ENCODE results near the gene ZNF17. TPM values are rescaled to one million over a fixed set of nuclear protein-coding genes. Genes with fewer than 3 reads are reported as not detected.
"Not testable (repeated sequence)": the region's sequence is repeated elsewhere in the genome, so short reads cannot be mapped to it uniquely, and the experiment has no call there.

ZNF17 gene
- total RNA-seq, 1 experiment from 2014 or later = 10.5 TPM

DNA sequence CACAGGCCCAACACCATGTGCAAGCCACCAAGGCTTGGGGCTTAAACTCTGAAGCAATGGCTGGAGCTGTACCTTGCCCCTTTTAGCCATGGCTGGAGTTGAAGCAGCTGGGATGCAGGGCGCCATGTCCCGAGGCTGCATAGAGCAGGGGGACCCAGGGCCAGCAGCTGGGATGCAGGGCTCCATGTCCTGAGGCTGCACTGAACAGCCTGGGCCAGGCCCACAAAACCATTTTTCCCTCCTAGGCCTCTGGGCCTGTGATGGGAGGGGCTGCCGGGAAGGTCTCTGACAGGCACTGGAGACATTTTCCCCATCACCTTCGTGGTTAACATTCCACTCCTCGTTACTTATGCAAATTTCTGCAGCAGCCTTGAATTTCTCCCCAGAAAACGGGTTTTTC is 36.8 kb upstream of the ZNF17 start:
- Histone ChIP-seq H3F3A (ENCODE audit: insufficient read depth, low read depth) (no peaks in the 10 kb centered on the region), H3K4me3 (no peak overlapping the region), H2AFZ (no peak overlapping the region), H3K9me2 (ENCODE audit: insufficient read depth) (no peaks in the 10 kb centered on the region), H3K4me2 (no peak overlapping the region), H4K20me1 (ENCODE audit: insufficient read depth) (no peaks in the 10 kb centered on the region), H3K79me2 (ENCODE audit: low read depth) (no peaks in the 10 kb centered on the region), H3K4me1 (replicated peaks; ENCODE audit: insufficient read depth) (no peaks in the 10 kb centered on the region), H3K36me3 (ENCODE audit: low read depth) (peaks cover 32% of the 10 kb centered on the region), H3K27ac (no peak overlapping the region), H3K27me3 (ENCODE audit: insufficient read depth, low read depth) (no peaks in the 10 kb centered on the region), H3K9me3 (ENCODE audit: insufficient read depth, low read depth) (peaks cover 37% of the 10 kb centered on the region)
- DNase-seq = no peak
- intact Hi-C loops (cut with micrococcal nuclease; ENCODE audit: unreplicated experiment) = no loop called here
- ChIA-PET POLR2A (ENCODE audit: unreplicated experiment) (no interaction called here), CTCF (no interaction called here)
- no TSS peak for BruUV-seq (replicated peaks)
- TF ChIP-seq, protein P1, sequence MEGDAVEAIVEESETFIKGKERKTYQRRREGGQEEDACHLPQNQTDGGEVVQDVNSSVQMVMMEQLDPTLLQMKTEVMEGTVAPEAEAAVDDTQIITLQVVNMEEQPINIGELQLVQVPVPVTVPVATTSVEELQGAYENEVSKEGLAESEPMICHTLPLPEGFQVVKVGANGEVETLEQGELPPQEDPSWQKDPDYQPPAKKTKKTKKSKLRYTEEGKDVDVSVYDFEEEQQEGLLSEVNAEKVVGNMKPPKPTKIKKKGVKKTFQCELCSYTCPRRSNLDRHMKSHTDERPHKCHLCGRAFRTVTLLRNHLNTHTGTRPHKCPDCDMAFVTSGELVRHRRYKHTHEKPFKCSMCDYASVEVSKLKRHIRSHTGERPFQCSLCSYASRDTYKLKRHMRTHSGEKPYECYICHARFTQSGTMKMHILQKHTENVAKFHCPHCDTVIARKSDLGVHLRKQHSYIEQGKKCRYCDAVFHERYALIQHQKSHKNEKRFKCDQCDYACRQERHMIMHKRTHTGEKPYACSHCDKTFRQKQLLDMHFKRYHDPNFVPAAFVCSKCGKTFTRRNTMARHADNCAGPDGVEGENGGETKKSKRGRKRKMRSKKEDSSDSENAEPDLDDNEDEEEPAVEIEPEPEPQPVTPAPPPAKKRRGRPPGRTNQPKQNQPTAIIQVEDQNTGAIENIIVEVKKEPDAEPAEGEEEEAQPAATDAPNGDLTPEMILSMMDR (conservative IDR thresholded peaks at IDR 0.05) = no peak
- no peak for TF ChIP-seq EZH2 (IDR thresholded peaks at IDR 0.05; ENCODE audit: low read depth)

DNA sequence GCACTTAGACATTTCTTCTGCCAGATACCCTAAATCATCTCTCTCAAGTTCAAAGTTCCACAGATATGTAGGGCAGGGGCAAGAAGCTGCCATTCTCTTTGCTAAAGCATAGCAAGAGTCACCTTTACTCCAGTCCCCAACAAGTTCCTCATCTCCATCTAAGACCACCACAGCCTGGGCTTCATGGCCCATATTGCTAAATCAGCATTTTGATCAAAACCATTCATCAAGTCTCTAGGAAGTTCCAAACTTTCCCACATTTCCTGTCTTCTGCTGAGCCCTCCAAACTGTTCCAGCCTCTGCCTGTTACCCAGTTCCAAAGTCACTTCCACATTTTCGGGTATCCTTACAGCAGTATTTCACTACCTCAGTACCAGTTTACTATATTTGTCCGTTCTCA is 36.3 kb upstream of the ZNF17 start:
- H3K4me1 ChIP-seq (replicated peaks; ENCODE audit: insufficient read depth); H3K27me3 ChIP-seq (ENCODE audit: insufficient read depth, low read depth); H3K79me2 ChIP-seq (ENCODE audit: low read depth); DNase-seq; intact Hi-C loops (cut with micrococcal nuclease; ENCODE audit: unreplicated experiment); H3K4me2 ChIP-seq; H2AFZ ChIP-seq; H3K4me3 ChIP-seq; BruUV-seq (replicated peaks); CTCF ChIA-PET; H3K9me2 ChIP-seq (ENCODE audit: insufficient read depth); H3F3A ChIP-seq (ENCODE audit: insufficient read depth, low read depth); H3K27ac ChIP-seq; H4K20me1 ChIP-seq (ENCODE audit: insufficient read depth); POLR2A ChIA-PET (ENCODE audit: unreplicated experiment): not testable (repeated sequence)
- Histone ChIP-seq H3K9me3 (ENCODE audit: insufficient read depth, low read depth) (peaks cover 37% of the 10 kb centered on the region), H3K36me3 (ENCODE audit: low read depth) (peaks cover 32% of the 10 kb centered on the region)

DNA sequence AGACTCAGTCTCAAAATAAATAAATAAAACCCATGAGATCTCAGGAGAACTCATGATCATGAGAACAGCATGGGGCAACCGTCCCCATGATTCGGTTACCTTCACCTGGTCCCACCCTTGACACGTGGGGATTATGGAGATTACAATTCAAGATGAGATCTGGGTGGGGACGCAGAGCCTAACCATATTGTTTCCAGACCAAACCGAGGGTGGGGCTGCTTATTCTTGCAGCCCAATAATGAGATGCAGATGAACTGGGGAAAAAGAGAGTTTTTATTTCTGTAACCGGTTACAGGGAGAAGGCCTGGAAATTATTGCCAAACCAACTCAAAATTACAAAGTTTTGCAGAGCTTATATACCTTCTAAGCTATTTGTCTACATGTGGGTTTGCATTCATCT is 34.8 kb upstream of the ZNF17 start:
- POLR2A ChIA-PET (ENCODE audit: unreplicated experiment) = interaction anchor here (0.6 kb wide), 1 partner anchor 130 kb away, joined by 42 read pairs; no protein-coding TSS in a partner anchor
- Histone ChIP-seq H3K27me3 (ENCODE audit: insufficient read depth, low read depth) (no peaks in the 10 kb centered on the region), H3K4me2 (no peak overlapping the region), H3F3A (ENCODE audit: insufficient read depth, low read depth) (no peaks in the 10 kb centered on the region), H3K9me2 (ENCODE audit: insufficient read depth) (no peaks in the 10 kb centered on the region), H4K20me1 (ENCODE audit: insufficient read depth) (no peaks in the 10 kb centered on the region), H3K27ac (no peak overlapping the region), H3K4me3 (no peak overlapping the region), H2AFZ (no peak overlapping the region), H3K4me1 (replicated peaks; ENCODE audit: insufficient read depth) (no peaks in the 10 kb centered on the region), H3K36me3 (ENCODE audit: low read depth) (peaks cover 32% of the 10 kb centered on the region), H3K9me3 (ENCODE audit: insufficient read depth, low read depth) (peaks cover 42% of the 10 kb centered on the region), H3K79me2 (ENCODE audit: low read depth) (no peaks in the 10 kb centered on the region)
- intact Hi-C loops (cut with micrococcal nuclease; ENCODE audit: unreplicated experiment) = no loop called here
- no TSS peak for BruUV-seq (replicated peaks)
- CTCF ChIA-PET = no interaction called here
- TF ChIP-seq, protein P1 (conservative IDR thresholded peaks at IDR 0.05) = no peak
- no peak for TF ChIP-seq EZH2 (IDR thresholded peaks at IDR 0.05; ENCODE audit: low read depth)
- DNase-seq = no peak

DNA sequence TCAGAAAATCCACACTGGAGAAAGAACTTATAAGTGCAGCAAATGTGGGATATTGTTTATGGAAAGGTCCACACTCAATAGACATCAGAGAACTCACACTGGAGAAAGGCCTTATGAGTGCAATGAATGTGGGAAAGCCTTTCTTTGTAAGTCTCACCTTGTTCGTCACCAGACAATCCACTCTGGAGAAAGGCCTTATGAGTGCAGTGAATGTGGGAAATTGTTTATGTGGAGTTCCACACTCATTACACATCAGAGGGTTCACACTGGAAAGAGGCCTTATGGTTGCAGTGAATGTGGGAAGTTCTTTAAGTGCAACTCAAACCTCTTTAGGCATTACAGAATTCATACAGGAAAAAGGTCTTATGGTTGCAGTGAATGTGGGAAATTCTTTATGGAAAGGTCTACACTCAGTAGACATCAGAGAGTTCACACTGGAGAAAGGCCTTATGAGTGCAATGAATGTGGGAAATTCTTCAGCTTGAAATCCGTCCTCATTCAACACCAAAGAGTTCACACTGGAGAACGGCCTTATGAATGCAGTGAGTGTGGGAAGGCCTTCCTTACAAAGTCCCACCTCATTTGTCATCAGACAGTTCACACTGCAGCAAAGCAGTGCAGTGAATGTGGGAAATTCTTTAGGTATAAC is 33.3 kb upstream of the ZNF17 start:
- Histone ChIP-seq H3K27me3 (ENCODE audit: insufficient read depth, low read depth) (no peaks in the 10 kb centered on the region; the same call in 1 of the 2 replicates), H3K27ac (no peak overlapping the region), H3K9me2 (ENCODE audit: insufficient read depth) (no peaks in the 10 kb centered on the region), H3K4me2 (no peak overlapping the region), H3F3A (ENCODE audit: insufficient read depth, low read depth) (no peaks in the 10 kb centered on the region), H3K4me3 (no peak overlapping the region), H3K79me2 (ENCODE audit: low read depth) (no peaks in the 10 kb centered on the region), H3K9me3 (ENCODE audit: insufficient read depth, low read depth) (peaks cover 42% of the 10 kb centered on the region), H2AFZ (no peak overlapping the region), H4K20me1 (ENCODE audit: insufficient read depth) (no peaks in the 10 kb centered on the region), H3K4me1 (replicated peaks; ENCODE audit: insufficient read depth) (no peaks in the 10 kb centered on the region), H3K36me3 (ENCODE audit: low read depth) (peaks cover 25% of the 10 kb centered on the region)
- no TSS peak for BruUV-seq (replicated peaks)
- TF ChIP-seq, protein P1 (conservative IDR thresholded peaks at IDR 0.05) = no peak
- TF ChIP-seq EZH2 (IDR thresholded peaks at IDR 0.05; ENCODE audit: low read depth) = no peak
- no peak for DNase-seq
- intact Hi-C loops (cut with micrococcal nuclease; ENCODE audit: unreplicated experiment) = no loop called here
- CTCF ChIA-PET = no interaction called here
- POLR2A ChIA-PET (ENCODE audit: unreplicated experiment) = no interaction called here
